ENCODE measurements around the gene ANGPTL8. TPM values are rescaled to one million over a fixed set of nuclear protein-coding genes. Genes with fewer than 3 reads are reported as not detected.
A peak's percentile ranks its signal among the peaks of the same experiment; 100 is the strongest.

ANGPTL8 gene
- total and polyA plus RNA-seq, 3 donors from 2014 or later, result not detected

- Histone ChIP-seq H3K4me3 (no peak overlapping the region), H3K9me3 (no peaks in the 10 kb centered on the region), H3K27ac (no peak overlapping the region), H3K27me3 (no peaks in the 10 kb centered on the region), H3K36me3 (ENCODE audit: low read depth, missing control alignments) (no peaks in the 10 kb centered on the region), H3K4me1 (peaks cover 9% of the 10 kb centered on the region)
- no peak for DNase-seq
- TF ChIP-seq, protein P1, sequence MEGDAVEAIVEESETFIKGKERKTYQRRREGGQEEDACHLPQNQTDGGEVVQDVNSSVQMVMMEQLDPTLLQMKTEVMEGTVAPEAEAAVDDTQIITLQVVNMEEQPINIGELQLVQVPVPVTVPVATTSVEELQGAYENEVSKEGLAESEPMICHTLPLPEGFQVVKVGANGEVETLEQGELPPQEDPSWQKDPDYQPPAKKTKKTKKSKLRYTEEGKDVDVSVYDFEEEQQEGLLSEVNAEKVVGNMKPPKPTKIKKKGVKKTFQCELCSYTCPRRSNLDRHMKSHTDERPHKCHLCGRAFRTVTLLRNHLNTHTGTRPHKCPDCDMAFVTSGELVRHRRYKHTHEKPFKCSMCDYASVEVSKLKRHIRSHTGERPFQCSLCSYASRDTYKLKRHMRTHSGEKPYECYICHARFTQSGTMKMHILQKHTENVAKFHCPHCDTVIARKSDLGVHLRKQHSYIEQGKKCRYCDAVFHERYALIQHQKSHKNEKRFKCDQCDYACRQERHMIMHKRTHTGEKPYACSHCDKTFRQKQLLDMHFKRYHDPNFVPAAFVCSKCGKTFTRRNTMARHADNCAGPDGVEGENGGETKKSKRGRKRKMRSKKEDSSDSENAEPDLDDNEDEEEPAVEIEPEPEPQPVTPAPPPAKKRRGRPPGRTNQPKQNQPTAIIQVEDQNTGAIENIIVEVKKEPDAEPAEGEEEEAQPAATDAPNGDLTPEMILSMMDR (IDR thresholded peaks at IDR 0.05), result no peak
- no peak for TF ChIP-seq POLR2A (IDR thresholded peaks at IDR 0.05)
- intact Hi-C loops (cut with DNase I; ENCODE audit: low total_unique reads), result no loop called here
- WGBS, 2 donors, result 80 to 92% methylated on average over 4 to 6 of the region's 6 CpGs
Observed at GRCh38 chr19:11265177-11265784, 25.9 kb downstream of the ANGPTL8 start.

GRCh38 chr19:11265785-11266236 lies 26.4 kb downstream of the ANGPTL8 start:
- H3K4me3 ChIP-seq, result no peak overlapping the region
- H3K36me3 ChIP-seq (ENCODE audit: low read depth, missing control alignments), result no peaks in the 10 kb centered on the region
- no peaks in the 10 kb centered on the region for H3K27me3 ChIP-seq
- H3K9me3 ChIP-seq, result no peaks in the 10 kb centered on the region
- intact Hi-C loops (cut with DNase I; ENCODE audit: low total_unique reads), result no loop called here
- peaks cover 9% of the 10 kb centered on the region for H3K4me1 ChIP-seq
- no peak for TF ChIP-seq POLR2A (IDR thresholded peaks at IDR 0.05)
- TF ChIP-seq, protein P1 (IDR thresholded peaks at IDR 0.05), result no peak
- DNase-seq, result no peak
- 81% methylated on average over 8 to 11 of the region's 11 CpGs for WGBS, 2 donors
- no peak overlapping the region for H3K27ac ChIP-seq

DNA sequence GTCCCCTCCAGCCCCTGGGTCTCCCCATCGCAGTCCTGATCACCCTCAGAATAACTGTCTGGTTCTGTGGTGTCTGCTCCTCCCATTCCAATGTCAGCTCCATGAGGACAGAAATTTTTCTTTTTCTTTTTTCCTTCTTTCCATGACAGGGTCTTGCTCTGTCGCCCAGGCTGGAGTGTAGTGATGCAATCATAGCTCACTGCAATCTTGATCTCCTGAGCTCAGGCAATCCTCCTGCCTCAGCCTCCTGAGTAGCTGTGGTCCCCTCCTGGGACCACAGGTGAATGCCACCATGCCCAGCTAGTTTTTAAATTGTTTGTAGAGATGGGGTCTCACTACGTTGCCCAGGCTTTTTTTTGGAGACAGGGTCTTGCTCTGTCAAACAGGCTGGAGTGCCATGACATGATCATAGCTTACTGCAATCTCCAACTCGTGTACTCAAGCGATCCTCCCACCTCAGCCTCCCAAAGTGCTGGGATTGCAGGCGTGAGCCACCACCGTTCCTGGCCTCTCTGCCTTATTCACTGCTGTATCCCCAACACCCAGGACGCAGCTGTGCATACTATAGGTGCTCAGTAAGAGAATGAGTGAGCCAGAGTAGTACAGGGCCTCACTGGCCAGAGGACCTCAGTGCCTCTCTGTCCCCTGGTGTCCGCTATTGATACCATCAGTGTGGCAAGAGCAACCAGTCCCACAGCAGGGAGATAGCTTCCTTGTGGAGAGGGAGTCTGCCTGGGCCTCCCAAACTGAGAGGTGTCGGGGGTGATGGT lies 28.1 kb downstream of the ANGPTL8 start:
- 88 to 95% methylated on average over 8 to 10 of the region's 10 CpGs for WGBS, 2 donors
- no peaks in the 10 kb centered on the region for H3K27me3 ChIP-seq
- no peak overlapping the region for H3K27ac ChIP-seq
- H3K4me3 ChIP-seq, result no peak overlapping the region
- TF ChIP-seq POLR2A (IDR thresholded peaks at IDR 0.05), result no peak
- TF ChIP-seq, protein P1 (IDR thresholded peaks at IDR 0.05), result no peak
- DNase-seq, result no peak
- intact Hi-C loops (cut with DNase I; ENCODE audit: low total_unique reads), result no loop called here
- H3K4me1 ChIP-seq, result peaks cover 3% of the 10 kb centered on the region
- H3K36me3 ChIP-seq (ENCODE audit: low read depth, missing control alignments), result no peaks in the 10 kb centered on the region
- H3K9me3 ChIP-seq, result no peaks in the 10 kb centered on the region

GRCh38 chr19:11268783-11269267 lies 29.4 kb downstream of the ANGPTL8 start:
- intact Hi-C loops (cut with DNase I; ENCODE audit: low total_unique reads), result no loop called here
- no peak for TF ChIP-seq POLR2A (IDR thresholded peaks at IDR 0.05)
- TF ChIP-seq, protein P1 (IDR thresholded peaks at IDR 0.05), result no peak

More at GRCh38 chr19:11268783-11269267, 29.4 kb downstream of the ANGPTL8 start:
- no peaks in the 10 kb centered on the region for H3K4me1 ChIP-seq
- DNase-seq, result peak; percentile 41
- H3K4me3 ChIP-seq, result no peak overlapping the region
- peak overlapping the region in 1 of 2 donors; percentile 69 for H3K27ac ChIP-seq
- no peaks in the 10 kb centered on the region for H3K36me3 ChIP-seq (ENCODE audit: low read depth, missing control alignments)
- 37 to 44% methylated on average over 6 to 10 of the region's 10 CpGs for WGBS, 2 donors
- H3K9me3 ChIP-seq, result no peaks in the 10 kb centered on the region
- H3K27me3 ChIP-seq, result no peaks in the 10 kb centered on the region
